ENCODE measurements around the gene ASTN2.

DNA sequence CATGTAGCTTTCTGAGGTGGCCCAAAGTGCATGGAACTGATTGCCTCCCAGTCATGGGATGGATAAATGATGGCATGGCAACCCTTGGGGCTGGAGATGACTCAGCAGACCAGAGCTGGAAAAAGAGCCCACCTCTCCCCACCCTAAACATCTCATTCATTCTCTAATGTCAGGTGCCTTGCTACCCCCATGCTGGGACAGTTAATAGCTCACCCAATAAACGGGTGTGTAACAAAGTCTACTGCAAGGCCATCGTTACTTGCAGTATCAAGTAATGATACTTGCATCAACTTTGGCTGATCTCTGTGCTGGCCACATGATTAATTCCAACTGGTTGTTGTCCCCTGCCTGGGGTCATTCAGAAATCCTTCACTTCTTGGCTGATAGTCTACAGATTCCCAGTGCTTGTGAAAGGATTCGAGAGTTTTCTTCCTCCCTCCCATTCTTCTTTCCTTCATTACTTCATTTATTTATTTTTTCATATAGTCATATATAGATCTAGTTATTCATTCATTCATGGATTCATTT lies 850.5 kb downstream of the ASTN2 start:
- TF ChIP-seq EZH2phosphoT487 (IDR thresholded peaks at IDR 0.05; ENCODE audit: insufficient read depth, low read depth) (no peak), EZH2 (IDR thresholded peaks at IDR 0.05; ENCODE audit: insufficient read depth, poor library complexity, severe bottlenecking) (no peak)

Measured in GM23248 (cell line).